ENCODE results near the gene ARL2BP. TPM values are rescaled to one million over a fixed set of nuclear protein-coding genes. Genes with fewer than 3 reads are reported as not detected.
A peak's percentile ranks its signal among the peaks of the same experiment; 100 is the strongest.

ARL2BP gene
- total and polyA plus RNA-seq, 9 of the 15 experiments (the other 6 are each of a cell fraction or from before 2014, with no cell fraction given), result 16.7 to 41.8 (median 27.2) TPM

DNA sequence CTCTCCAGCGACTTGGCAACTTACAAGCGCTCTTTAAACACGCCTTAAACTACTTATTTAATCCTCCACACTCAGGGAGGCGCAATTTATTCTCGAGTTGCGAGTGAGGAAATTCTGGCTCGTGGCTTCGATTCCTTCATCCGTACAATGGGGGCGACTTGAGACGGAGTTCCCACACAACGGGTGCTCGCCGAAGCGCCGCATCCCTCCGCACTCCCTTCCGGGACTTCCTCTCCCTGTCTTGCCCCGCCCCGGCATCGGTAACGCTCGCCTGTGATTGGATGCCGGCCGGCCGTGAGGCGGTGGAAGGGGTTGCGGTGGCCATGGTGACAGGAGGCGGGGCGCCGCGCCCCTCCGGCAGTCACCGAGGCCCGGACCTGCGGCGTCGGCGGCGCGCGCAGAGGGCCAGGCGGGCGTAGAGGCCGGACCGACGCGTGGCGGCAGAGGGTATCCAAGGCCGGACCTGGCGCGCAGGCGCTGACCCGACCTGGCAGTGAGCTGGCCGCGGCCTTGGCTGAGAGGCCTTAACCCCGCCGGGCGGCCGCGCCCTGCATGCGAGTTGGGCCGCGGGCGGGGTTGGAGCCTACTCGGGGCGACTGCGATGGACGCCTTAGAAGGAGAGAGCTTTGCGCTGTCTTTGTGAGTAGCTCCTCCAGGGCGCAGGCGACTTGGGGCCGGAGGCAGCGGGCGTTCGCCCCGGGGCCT is at the start of gene ARL2BP (continued):
- TF ChIP-seq, protein P1, sequence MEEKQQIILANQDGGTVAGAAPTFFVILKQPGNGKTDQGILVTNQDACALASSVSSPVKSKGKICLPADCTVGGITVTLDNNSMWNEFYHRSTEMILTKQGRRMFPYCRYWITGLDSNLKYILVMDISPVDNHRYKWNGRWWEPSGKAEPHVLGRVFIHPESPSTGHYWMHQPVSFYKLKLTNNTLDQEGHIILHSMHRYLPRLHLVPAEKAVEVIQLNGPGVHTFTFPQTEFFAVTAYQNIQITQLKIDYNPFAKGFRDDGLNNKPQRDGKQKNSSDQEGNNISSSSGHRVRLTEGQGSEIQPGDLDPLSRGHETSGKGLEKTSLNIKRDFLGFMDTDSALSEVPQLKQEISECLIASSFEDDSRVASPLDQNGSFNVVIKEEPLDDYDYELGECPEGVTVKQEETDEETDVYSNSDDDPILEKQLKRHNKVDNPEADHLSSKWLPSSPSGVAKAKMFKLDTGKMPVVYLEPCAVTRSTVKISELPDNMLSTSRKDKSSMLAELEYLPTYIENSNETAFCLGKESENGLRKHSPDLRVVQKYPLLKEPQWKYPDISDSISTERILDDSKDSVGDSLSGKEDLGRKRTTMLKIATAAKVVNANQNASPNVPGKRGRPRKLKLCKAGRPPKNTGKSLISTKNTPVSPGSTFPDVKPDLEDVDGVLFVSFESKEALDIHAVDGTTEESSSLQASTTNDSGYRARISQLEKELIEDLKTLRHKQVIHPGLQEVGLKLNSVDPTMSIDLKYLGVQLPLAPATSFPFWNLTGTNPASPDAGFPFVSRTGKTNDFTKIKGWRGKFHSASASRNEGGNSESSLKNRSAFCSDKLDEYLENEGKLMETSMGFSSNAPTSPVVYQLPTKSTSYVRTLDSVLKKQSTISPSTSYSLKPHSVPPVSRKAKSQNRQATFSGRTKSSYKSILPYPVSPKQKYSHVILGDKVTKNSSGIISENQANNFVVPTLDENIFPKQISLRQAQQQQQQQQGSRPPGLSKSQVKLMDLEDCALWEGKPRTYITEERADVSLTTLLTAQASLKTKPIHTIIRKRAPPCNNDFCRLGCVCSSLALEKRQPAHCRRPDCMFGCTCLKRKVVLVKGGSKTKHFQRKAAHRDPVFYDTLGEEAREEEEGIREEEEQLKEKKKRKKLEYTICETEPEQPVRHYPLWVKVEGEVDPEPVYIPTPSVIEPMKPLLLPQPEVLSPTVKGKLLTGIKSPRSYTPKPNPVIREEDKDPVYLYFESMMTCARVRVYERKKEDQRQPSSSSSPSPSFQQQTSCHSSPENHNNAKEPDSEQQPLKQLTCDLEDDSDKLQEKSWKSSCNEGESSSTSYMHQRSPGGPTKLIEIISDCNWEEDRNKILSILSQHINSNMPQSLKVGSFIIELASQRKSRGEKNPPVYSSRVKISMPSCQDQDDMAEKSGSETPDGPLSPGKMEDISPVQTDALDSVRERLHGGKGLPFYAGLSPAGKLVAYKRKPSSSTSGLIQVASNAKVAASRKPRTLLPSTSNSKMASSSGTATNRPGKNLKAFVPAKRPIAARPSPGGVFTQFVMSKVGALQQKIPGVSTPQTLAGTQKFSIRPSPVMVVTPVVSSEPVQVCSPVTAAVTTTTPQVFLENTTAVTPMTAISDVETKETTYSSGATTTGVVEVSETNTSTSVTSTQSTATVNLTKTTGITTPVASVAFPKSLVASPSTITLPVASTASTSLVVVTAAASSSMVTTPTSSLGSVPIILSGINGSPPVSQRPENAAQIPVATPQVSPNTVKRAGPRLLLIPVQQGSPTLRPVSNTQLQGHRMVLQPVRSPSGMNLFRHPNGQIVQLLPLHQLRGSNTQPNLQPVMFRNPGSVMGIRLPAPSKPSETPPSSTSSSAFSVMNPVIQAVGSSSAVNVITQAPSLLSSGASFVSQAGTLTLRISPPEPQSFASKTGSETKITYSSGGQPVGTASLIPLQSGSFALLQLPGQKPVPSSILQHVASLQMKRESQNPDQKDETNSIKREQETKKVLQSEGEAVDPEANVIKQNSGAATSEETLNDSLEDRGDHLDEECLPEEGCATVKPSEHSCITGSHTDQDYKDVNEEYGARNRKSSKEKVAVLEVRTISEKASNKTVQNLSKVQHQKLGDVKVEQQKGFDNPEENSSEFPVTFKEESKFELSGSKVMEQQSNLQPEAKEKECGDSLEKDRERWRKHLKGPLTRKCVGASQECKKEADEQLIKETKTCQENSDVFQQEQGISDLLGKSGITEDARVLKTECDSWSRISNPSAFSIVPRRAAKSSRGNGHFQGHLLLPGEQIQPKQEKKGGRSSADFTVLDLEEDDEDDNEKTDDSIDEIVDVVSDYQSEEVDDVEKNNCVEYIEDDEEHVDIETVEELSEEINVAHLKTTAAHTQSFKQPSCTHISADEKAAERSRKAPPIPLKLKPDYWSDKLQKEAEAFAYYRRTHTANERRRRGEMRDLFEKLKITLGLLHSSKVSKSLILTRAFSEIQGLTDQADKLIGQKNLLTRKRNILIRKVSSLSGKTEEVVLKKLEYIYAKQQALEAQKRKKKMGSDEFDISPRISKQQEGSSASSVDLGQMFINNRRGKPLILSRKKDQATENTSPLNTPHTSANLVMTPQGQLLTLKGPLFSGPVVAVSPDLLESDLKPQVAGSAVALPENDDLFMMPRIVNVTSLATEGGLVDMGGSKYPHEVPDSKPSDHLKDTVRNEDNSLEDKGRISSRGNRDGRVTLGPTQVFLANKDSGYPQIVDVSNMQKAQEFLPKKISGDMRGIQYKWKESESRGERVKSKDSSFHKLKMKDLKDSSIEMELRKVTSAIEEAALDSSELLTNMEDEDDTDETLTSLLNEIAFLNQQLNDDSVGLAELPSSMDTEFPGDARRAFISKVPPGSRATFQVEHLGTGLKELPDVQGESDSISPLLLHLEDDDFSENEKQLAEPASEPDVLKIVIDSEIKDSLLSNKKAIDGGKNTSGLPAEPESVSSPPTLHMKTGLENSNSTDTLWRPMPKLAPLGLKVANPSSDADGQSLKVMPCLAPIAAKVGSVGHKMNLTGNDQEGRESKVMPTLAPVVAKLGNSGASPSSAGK (IDR thresholded peaks at IDR 0.05), result peak; percentile 53; the same call in 1 of the 2 replicates
- no peak for TF ChIP-seq ZNF212 (CRISPR knock-in tag; IDR thresholded peaks at IDR 0.05)
- no peak for TF ChIP-seq ZC3H8 (IDR thresholded peaks at IDR 0.05)
- TF ChIP-seq NRF1 (conservative IDR thresholded peaks at IDR 0.05 in 1 of 2, IDR thresholded peaks at IDR 0.05 in 1 of 2), result peak; percentile 93 to 94
- no peak for TF ChIP-seq ZBTB8A (IDR thresholded peaks at IDR 0.05; ENCODE audit: partially characterized antibody)
- no peak for TF ChIP-seq MAFF (IDR thresholded peaks at IDR 0.05; ENCODE audit: low read length)
- no peak for TF ChIP-seq TFE3 (CRISPR knock-in tag; IDR thresholded peaks at IDR 0.05)
- TF ChIP-seq FOXJ3 (CRISPR knock-in tag; IDR thresholded peaks at IDR 0.05), result no peak
- peak; percentile 60; the same call in 1 of the 2 replicates for TF ChIP-seq MYC (IDR thresholded peaks at IDR 0.05; ENCODE audit: low read depth, low read length)
- no peak for TF ChIP-seq MYC (CRISPR knock-in tag; IDR thresholded peaks at IDR 0.05; ENCODE audit: borderline replicate concordance, low read depth)
- no peak for TF ChIP-seq USF1 (CRISPR knock-in tag; IDR thresholded peaks at IDR 0.05)
- peak; percentile 89 for TF ChIP-seq RBM22 (IDR thresholded peaks at IDR 0.05; ENCODE audit: low read depth, low read length, poor library complexity, severe bottlenecking)
- TF ChIP-seq OTX1 (CRISPR knock-in tag; IDR thresholded peaks at IDR 0.05), result 0 out of 2 replicates have a peak, but pooled peaks have one; percentile 63

All from K562 (cell line).